ENCODE data around the gene FBXW11. TPM values are rescaled to one million over a fixed set of nuclear protein-coding genes. Genes with fewer than 3 reads are reported as not detected.

FBXW11 gene
- total RNA-seq, 2 donors from 2014 or later: 28.3 to 30.1 TPM

DNA sequence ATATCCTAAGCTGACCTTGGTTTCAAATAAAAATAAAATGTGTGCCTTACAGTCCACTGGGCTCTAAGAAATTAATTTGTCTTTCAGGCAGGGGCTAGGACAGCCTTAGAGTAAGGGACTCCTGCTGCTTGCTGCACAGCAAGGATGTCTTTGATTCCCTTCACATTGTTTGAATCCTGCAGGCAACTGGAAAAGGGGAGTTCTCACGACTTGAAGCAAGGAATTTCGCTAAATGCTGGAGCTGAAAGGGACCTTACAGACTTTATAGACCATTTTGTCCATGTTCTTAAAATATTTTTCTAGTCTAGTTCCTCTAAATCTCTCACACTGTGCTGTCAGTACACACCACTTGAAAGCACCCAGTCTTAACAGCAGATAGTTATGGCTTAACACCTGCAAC is 35.6 kb downstream of the FBXW11 start:
- Mint-ChIP-seq H3K27ac (no peak overlapping the region), H3K4me1 (peaks cover 35% of the 10 kb centered on the region)
- DNase-seq: no peak

DNA sequence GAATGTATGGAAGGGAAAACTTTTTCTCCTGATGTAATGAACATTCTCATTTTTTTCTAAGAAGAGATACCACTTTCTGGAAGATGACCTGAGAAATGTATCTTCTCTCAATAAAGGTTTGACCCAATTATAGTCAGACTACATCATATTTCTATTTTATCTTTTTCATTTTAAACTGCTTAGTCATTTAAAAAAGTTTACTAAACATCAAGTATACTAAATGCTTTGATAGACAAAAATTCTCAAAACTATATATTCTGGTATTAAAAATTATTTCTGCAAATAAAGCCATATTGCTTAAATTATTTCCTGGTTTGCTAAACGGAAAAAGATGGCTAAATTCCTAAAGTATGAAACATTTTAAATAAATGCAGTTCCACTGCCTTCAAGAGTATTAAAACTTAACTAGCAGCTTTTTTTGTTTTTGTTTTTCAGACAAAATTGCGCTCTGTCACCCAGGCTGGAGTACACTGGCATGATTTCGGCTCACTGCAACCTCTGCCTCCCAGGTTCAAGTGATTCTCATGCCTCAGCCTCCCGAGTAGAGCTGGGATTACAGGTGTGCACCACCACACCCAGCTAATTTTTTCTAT is 37.1 kb downstream of the FBXW11 start:
- peaks cover 29% of the 10 kb centered on the region for H3K4me1 Mint-ChIP-seq
- ATAC-seq: no peak
- H3K4me3 Mint-ChIP-seq: no peak overlapping the region
- no peak overlapping the region for H3K27ac Mint-ChIP-seq
- no peaks in the 10 kb centered on the region for H3K27me3 Mint-ChIP-seq
- H3K9me3 ChIP-seq (ENCODE audit: control insufficient read depth, low read length, poor library complexity, severe bottlenecking): no peaks in the 10 kb centered on the region
- no peak for DNase-seq
- H3K36me3 Mint-ChIP-seq (ENCODE audit: low read depth): peaks cover 3% of the 10 kb centered on the region

More for the DNA sequence above, 35.6 kb downstream of the FBXW11 start:
- H3K36me3 Mint-ChIP-seq (ENCODE audit: low read depth): peaks cover 3% of the 10 kb centered on the region
- ATAC-seq: no peak
- no peaks in the 10 kb centered on the region for H3K27me3 Mint-ChIP-seq
- no peak overlapping the region for H3K4me3 Mint-ChIP-seq
- no peaks in the 10 kb centered on the region for H3K9me3 ChIP-seq (ENCODE audit: control insufficient read depth, low read length, poor library complexity, severe bottlenecking)

DNA sequence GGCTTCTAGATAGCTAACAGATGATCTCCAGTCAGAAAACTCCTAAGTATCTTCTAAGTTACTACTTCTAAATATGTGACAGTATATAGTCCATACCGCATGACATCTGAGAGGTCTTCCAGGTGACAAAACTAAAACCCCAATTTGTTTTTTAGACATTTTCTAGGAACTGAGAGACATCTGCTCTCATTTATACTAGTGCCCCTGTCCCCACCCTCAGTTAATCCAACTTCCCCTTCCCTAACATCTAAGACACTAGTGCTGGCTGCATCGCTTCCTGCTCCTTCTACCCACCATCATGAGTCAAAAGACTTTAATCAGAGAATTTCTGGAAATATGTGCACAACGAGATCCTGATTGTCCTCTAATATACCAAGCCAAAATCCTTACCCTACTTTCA is 37.9 kb downstream of the FBXW11 start:
- H3K4me3 Mint-ChIP-seq: no peak overlapping the region

DNA sequence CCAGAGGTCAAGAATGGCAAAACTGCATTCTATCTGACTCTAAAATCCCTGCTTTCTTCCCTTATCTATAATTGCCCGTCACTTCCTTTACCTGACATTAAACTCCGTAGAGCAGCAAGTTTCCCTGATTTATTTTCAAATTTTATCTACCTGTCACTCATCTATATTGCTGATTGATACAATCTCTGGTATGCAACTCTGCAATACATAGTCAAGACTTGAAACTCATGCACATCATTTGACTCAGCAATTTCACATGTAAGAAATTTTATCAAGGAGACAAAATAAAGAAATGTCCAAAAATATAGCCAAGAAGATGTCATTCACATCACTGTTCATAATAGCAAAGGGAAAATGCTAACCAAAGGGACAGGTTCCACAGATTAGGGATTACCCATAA is 39.5 kb downstream of the FBXW11 start:
- no peak overlapping the region for H3K4me3 Mint-ChIP-seq
- H3K4me1 Mint-ChIP-seq: peaks cover 31% of the 10 kb centered on the region
- no peak for ATAC-seq
- H3K27ac Mint-ChIP-seq: peak overlapping the region; percentile 41
- H3K36me3 Mint-ChIP-seq (ENCODE audit: low read depth): no peaks in the 10 kb centered on the region
- DNase-seq: no peak
- no peaks in the 10 kb centered on the region for H3K27me3 Mint-ChIP-seq
- no peaks in the 10 kb centered on the region for H3K9me3 ChIP-seq (ENCODE audit: control insufficient read depth, low read length, poor library complexity, severe bottlenecking)

More for the DNA sequence above, 37.9 kb downstream of the FBXW11 start:
- H3K9me3 ChIP-seq (ENCODE audit: control insufficient read depth, low read length, poor library complexity, severe bottlenecking): no peaks in the 10 kb centered on the region
- peaks cover 3% of the 10 kb centered on the region for H3K36me3 Mint-ChIP-seq (ENCODE audit: low read depth)
- no peak overlapping the region for H3K27ac Mint-ChIP-seq
- H3K4me1 Mint-ChIP-seq: peaks cover 30% of the 10 kb centered on the region
- no peaks in the 10 kb centered on the region for H3K27me3 Mint-ChIP-seq
- DNase-seq (no peak), ATAC-seq (no peak)

DNA sequence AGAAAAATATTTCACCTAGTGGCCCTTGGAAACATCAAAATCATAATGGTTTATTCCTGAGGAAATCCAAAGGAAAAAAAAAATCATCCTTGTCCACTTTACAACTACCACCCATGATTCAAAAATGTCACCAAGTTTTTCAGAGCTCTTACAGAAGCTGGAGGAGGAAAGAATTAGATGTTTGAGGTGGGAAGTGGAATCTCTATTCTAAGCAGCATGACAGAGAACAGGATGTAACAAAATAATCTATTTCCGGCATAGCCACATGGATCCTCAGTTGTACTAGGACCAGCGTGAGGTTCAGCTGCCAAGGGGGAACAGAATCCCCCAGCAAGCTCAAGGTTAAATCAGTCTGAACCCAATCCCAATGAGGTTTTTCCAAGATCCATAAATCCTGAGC is 40.2 kb downstream of the FBXW11 start:
- Mint-ChIP-seq H3K27me3 (no peaks in the 10 kb centered on the region), H3K4me1 (peaks cover 32% of the 10 kb centered on the region), H3K4me3 (no peak overlapping the region), H3K36me3 (ENCODE audit: low read depth) (no peaks in the 10 kb centered on the region), H3K27ac (no peak overlapping the region)
- DNase-seq (no peak), ATAC-seq (no peak)
- H3K9me3 ChIP-seq (ENCODE audit: control insufficient read depth, low read length, poor library complexity, severe bottlenecking): no peaks in the 10 kb centered on the region

DNA sequence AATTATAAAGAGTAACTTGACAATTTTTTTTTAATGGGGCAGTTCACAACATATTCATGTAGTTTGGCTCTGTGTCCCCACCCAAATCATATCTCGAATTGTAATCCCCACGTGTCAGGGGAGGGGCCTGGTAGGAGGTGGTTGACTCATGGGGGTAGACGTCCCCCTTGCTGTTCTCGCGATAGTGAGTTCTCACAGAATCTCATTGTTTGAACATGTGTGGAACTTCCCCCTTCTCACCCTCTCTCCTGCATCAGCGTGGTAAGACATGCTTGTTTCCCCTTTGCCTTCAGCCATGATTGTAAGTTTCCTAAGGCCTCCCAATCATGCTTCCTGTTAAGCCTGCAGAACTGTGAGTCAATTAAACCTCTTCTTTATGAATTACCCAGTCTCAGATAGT is 40.7 kb downstream of the FBXW11 start:
- ATAC-seq (no peak), DNase-seq (no peak)
- Mint-ChIP-seq H3K4me3 (no peak overlapping the region), H3K27me3 (no peaks in the 10 kb centered on the region), H3K36me3 (ENCODE audit: low read depth) (no peaks in the 10 kb centered on the region), H3K4me1 (peaks cover 34% of the 10 kb centered on the region), H3K27ac (no peak overlapping the region)
- no peaks in the 10 kb centered on the region for H3K9me3 ChIP-seq (ENCODE audit: control insufficient read depth, low read length, poor library complexity, severe bottlenecking)

DNA sequence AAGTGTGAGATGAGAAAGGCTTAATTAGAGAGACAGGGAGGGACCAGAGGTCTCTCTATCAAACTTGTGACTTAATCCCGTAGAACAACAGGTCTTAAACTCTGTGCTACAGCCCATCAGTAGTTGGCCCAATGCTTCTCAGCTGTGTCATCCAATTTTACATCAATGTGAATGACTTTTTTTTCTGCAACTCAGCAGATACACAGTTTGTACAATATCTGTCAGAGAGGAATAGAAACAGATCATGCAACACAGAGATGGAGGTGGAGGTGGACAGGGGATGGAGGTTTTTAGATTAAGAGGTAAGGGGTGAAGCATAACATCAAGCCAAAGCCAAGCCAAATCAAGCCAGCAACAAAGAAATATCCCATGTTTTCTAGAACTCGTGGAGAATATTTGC is 43.0 kb downstream of the FBXW11 start:
- Mint-ChIP-seq H3K27me3 (no peaks in the 10 kb centered on the region), H3K4me3 (no peak overlapping the region), H3K4me1 (peaks cover 37% of the 10 kb centered on the region), H3K36me3 (ENCODE audit: low read depth) (no peaks in the 10 kb centered on the region), H3K27ac (peak overlapping the region; percentile 37)
- no peak for DNase-seq
- no peaks in the 10 kb centered on the region for H3K9me3 ChIP-seq (ENCODE audit: control insufficient read depth, low read length, poor library complexity, severe bottlenecking)
- ATAC-seq: no peak

DNA sequence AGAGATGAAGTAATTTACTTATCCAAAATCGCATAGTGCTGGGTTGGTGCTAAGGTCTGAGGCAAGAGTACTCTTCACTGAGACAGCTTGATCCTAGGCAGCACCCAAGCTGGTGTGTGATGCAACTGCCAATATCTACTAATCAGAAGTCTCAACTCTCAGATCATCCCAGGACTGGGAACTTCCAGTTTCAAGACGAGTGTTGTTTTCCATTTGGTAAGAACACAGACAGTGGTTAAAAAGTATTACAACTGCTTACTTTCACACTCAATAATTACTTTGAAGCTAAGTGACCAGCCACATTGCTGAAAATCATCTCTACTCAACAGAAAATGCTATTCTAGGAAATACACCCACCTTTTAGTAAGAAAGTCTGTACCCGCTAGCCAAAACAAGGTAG is 45.3 kb downstream of the FBXW11 start:
- Mint-ChIP-seq H3K4me1 (peaks cover 40% of the 10 kb centered on the region), H3K27me3 (no peaks in the 10 kb centered on the region), H3K27ac (no peak overlapping the region), H3K36me3 (ENCODE audit: low read depth) (no peaks in the 10 kb centered on the region), H3K4me3 (no peak overlapping the region)
- no peak for DNase-seq
- H3K9me3 ChIP-seq (ENCODE audit: control insufficient read depth, low read length, poor library complexity, severe bottlenecking): no peaks in the 10 kb centered on the region
- no peak for ATAC-seq

DNA sequence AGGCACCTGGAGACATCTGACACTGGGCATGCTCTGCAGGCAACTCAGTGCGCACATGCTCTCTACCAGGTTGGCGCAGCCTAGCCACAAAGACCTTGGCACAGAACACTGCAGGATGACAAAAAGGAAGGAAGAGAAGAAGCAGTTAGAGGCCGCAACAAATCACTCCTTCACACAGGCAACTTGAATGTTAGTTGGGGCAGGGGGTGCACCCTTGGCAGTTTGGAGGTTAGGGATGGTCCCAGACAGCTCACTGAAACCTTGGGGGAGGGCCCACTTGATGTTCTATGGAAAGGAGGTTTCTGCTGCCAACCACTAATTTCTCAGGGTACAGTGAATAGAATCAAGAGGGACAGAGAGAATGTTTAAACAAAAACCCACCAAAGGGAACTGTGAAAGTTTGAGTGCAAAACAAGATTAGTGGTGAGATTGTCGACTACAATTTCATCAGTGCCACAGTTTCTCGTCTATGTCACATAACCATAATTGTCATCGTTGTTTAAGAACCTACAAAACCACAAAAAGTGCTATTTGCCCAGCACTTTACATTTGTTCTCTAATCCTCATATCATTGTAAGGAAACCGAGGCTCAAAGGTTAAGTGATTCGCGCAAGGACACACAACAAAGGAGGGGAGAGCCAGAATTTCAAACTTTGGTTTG is 48.7 kb downstream of the FBXW11 start:
- Mint-ChIP-seq H3K4me1 (peaks cover 28% of the 10 kb centered on the region), H3K27me3 (no peaks in the 10 kb centered on the region), H3K27ac (peak overlapping the region; percentile 82), H3K36me3 (ENCODE audit: low read depth) (no peaks in the 10 kb centered on the region), H3K4me3 (peak overlapping the region; percentile 53)
- no peaks in the 10 kb centered on the region for H3K9me3 ChIP-seq (ENCODE audit: control insufficient read depth, low read length, poor library complexity, severe bottlenecking)
- DNase-seq: no peak
- ATAC-seq: peak; percentile 73

DNA sequence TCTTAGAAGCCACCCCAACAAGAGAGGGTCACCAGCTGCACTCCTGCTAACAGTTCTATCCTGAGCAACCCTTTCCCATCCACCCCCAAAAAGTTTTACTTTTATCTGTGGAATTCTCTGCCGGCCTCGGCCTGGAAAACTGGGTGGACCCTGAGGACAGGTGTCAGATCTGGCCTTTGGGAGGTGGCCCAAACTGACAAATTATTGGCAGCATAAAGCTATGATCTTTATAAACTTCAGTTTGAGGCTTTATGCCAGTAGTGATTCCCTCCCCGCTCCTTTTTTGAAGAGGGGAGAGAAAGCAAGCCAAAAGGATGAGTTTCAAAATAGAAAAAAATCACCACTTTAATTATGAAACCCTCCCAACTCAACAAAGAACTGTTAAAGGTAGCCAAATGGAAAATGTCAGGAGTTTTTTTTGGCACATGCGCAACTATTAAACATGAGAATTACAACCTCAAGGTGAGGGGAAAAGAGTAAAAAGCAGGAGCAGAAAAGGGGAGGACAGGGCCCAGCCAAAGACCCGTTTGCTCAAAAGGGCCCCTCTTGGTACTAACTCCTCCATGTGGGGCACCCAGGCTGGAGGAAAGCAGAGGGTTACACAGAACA is 49.4 kb downstream of the FBXW11 start:
- ATAC-seq (no peak), DNase-seq (no peak)
- H3K9me3 ChIP-seq (ENCODE audit: control insufficient read depth, low read length, poor library complexity, severe bottlenecking): no peaks in the 10 kb centered on the region
- Mint-ChIP-seq H3K36me3 (ENCODE audit: low read depth) (no peaks in the 10 kb centered on the region), H3K27me3 (no peaks in the 10 kb centered on the region), H3K4me3 (peak overlapping the region; percentile 53), H3K4me1 (peaks cover 27% of the 10 kb centered on the region), H3K27ac (peak overlapping the region; percentile 82)

DNA sequence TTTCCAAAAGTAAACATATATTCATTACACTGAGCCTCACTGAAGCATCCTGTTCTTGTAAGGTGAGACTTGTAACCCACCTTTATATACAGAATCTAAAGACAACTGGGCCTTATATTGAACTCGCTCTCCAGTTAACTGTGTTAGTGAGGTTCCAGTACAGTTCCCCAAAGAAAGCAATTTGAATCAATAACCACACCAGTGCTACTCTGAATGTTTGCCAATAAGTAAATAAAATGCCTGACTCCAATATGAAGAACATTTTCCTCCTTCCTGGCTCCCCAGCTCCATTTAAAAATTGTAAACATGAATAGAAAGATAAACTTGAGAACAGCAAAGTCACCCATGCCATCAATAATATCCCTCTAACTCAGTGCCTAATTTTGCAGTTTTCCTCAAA is 50.1 kb downstream of the FBXW11 start:
- Mint-ChIP-seq H3K4me1 (peaks cover 26% of the 10 kb centered on the region), H3K27ac (peak overlapping the region; percentile 82)

DNA sequence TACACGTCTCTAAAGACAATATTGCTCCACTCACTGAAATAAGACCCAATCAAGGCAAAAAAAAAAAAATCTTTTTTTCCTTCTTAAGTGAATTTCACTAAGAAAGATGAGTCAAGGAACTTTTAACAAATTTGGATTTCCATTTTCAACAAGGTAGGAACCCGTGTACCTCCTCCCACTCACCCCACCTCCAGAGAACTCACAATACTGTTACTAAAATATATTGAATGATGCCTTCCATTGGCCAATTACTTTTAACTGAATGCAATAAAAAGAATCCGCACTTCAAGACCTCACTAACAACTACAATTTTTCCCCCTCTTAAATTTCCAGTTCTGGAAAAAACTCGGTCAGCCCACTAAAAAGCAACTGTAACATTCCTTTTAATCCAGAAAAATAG is 50.7 kb downstream of the FBXW11 start:
- ATAC-seq (no peak), DNase-seq (no peak)
- no peaks in the 10 kb centered on the region for H3K36me3 Mint-ChIP-seq (ENCODE audit: low read depth)
- peaks cover 24% of the 10 kb centered on the region for H3K4me1 Mint-ChIP-seq
- H3K27ac Mint-ChIP-seq: no peak overlapping the region
- no peak overlapping the region for H3K4me3 Mint-ChIP-seq
- no peaks in the 10 kb centered on the region for H3K27me3 Mint-ChIP-seq
- no peaks in the 10 kb centered on the region for H3K9me3 ChIP-seq (ENCODE audit: control insufficient read depth, low read length, poor library complexity, severe bottlenecking)

More for the DNA sequence above, 50.1 kb downstream of the FBXW11 start:
- no peaks in the 10 kb centered on the region for H3K27me3 Mint-ChIP-seq
- ATAC-seq (no peak), DNase-seq (no peak)
- H3K9me3 ChIP-seq (ENCODE audit: control insufficient read depth, low read length, poor library complexity, severe bottlenecking): no peaks in the 10 kb centered on the region
- H3K36me3 Mint-ChIP-seq (ENCODE audit: low read depth): no peaks in the 10 kb centered on the region
- H3K4me3 Mint-ChIP-seq: no peak overlapping the region

DNA sequence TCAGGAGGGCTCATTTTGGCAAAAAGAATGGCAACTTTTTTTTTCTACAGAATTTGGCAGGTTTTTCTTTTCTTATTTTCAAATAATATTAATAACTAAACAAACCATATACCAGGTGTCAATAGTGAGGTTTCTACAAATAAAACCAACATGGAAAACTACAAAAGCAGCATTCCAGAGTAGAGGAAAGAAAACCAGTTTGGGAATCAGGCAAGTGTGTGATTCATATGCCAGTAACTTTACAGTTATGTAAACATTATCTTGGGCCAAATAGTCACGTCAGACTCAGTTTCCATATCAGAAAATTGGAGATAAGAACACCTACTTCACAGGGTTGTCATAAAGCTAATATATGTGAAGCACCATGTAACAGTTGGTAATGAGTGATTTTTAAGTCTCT is 51.7 kb downstream of the FBXW11 start:
- ATAC-seq (no peak), DNase-seq (no peak)
- H3K9me3 ChIP-seq (ENCODE audit: control insufficient read depth, low read length, poor library complexity, severe bottlenecking): no peaks in the 10 kb centered on the region
- Mint-ChIP-seq H3K4me1 (peaks cover 20% of the 10 kb centered on the region), H3K27me3 (no peaks in the 10 kb centered on the region), H3K4me3 (no peak overlapping the region), H3K27ac (no peak overlapping the region), H3K36me3 (ENCODE audit: low read depth) (no peaks in the 10 kb centered on the region)

Measured in T-helper 17 cell (primary cell).